Naive thymus-derived CD8-positive, alpha-beta T cell (primary cell): ENCODE measurements around the gene SC5D. TPM values are rescaled to one million over a fixed set of nuclear protein-coding genes. Genes with fewer than 3 reads are reported as not detected.

ENCODE experiments used
- ATAC-seq, 2 donors: fragments of 150-1000 bp; cut with Tn5 transposase in 1 of 2; sonication (Bioruptor Pico), chemical (Tn5 transposase) in 1 of 2; 1 replicate in 1 of 2; 2 replicates in 1 of 2; pipeline ENCODE4 v1.10.0; 2021; ENCODE audit warnings: mild to moderate bottlenecking in 2 of 2, moderate library complexity in 2 of 2
- POLR2A ChIA-PET: fragments of 350-600 bp; sonication (Branson Sonifier 250); formaldehyde crosslinking; loops from one replicate; lab custom pipeline; 2021; ENCODE audit warnings: antibody characterized with exemption; lab: Charles Lee
- DNase-seq, 10 donors: peaks; one replicate each; pipeline versions ENCODE4 v3.0.0 to v3.0.0-alpha.2; 2020 to 2022
- H3K27ac Mint-ChIP-seq, 10 donors: one replicate each; pipeline ENCODE4 v1.8.0; 2020 to 2022; ENCODE audit warnings: mild to moderate bottlenecking in 10 of 10, mixed read lengths in 10 of 10, moderate library complexity in 4 of 10, inconsistent platforms in 1 of 10
- H3K27me3 Mint-ChIP-seq, 5 donors: one replicate each; pipeline ENCODE4 v1.8.0; 2021 to 2022; ENCODE audit warnings: mixed read lengths in 5 of 5
- H3K36me3 Mint-ChIP-seq, 3 donors: one replicate each; pipeline ENCODE4 v1.8.0; 2020 to 2022; ENCODE audit warnings: mixed read lengths in 3 of 3, mild to moderate bottlenecking in 2 of 3, inconsistent platforms in 1 of 3
- H3K4me1 Mint-ChIP-seq, 4 donors: one replicate each; pipeline ENCODE4 v1.8.0; 2021 to 2022; ENCODE audit warnings: mixed read lengths in 4 of 4
- H3K4me3 Mint-ChIP-seq, 10 donors: one replicate each; pipeline ENCODE4 v1.8.0; 2020 to 2022; ENCODE audit warnings: mild to moderate bottlenecking in 10 of 10, mixed read lengths in 10 of 10, moderate library complexity in 6 of 10, inconsistent platforms in 1 of 10
- H3K9me3 Mint-ChIP-seq, 9 donors: one replicate each; pipeline ENCODE4 v1.8.0; 2020 to 2022; ENCODE audit warnings: mixed read lengths in 9 of 9, mild to moderate bottlenecking in 3 of 9, inconsistent platforms in 1 of 9, moderate library complexity in 1 of 9
- polyA plus RNA-seq, 3 donors: library from polyadenylated mRNA; unstranded; fragments of 300-500 nt; fragmentation: Illumina TruSeq; gene quantifications; one replicate each; pipeline ENCODE4 v1.2.3, GENCODE V29; 2021
- total RNA-seq, 8 experiments: library from RNA in 2 of 8; stranded (reverse) in 2 of 8; gene quantifications; one replicate each; pipeline ENCODE4 v1.2.3 and lab custom pipeline; 2021 to 2026

The SC5D gene
- total and polyA plus RNA-seq, 5 experiments from 2014 or later, result 8.7 to 34.8 (median 12.7) TPM

- DNase-seq, result no peak
- no peaks in the 10 kb centered on the region for H3K9me3 Mint-ChIP-seq
- no peak for ATAC-seq
- peaks cover 0 to 3% (median 0%) of the 10 kb centered on the region in 5 donors for H3K27me3 Mint-ChIP-seq
- no peaks in the 10 kb centered on the region for H3K36me3 Mint-ChIP-seq
- H3K27ac Mint-ChIP-seq, result peak overlapping the region in 1 of 10 donors; percentile 11
- H3K4me1 Mint-ChIP-seq, result peaks cover 10 to 48% (median 24%) of the 10 kb centered on the region in 4 donors
- no peak overlapping the region for H3K4me3 Mint-ChIP-seq
- POLR2A ChIA-PET, result interaction anchor here (1.2 to 1.3 kb wide), 2 partner anchors 116 kb away, joined by 5 to 7 read pairs; partner anchors contain the start of gene SORL1
These were observed 42.6 kb downstream of the SC5D start for GRCh38 chr11:121334973-121335710.

DNA sequence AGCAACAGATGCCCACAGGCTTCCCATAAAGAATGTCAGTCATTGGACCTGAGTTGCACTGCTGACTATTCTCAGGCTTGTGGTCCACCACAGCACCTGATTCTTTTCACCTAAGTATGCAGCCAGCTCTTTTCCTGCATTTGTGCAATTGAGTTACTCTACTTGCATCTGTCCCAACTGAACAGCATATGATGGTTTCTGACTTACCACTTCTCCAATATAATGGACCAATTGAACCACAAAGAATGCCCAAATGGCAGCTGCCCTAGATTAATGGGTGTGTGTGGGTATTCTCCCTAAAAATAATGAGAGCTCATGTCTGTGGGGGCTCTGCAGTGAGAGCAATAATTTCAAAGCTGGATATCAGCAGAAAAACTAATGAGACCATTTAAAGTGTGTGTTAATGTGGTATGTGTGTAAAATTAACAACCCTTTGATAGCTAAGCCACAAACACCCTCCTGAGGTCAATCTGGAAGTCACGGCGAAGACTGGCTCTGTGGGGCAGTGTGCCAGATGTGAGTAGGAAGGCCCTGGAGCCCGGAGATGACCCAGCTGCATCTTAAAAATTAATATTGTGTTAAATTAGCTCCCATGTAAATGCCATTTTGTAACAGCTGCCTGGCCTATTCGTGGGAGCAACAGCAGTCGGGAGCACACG is 43.8 kb downstream of the SC5D start:
- no peaks in the 10 kb centered on the region for H3K36me3 Mint-ChIP-seq
- H3K27me3 Mint-ChIP-seq, result peaks cover 0 to 3% (median 0%) of the 10 kb centered on the region in 5 donors
- H3K27ac Mint-ChIP-seq, result peak overlapping the region in 1 of 10 donors; percentile 24
- peaks cover 9 to 56% (median 24%) of the 10 kb centered on the region in 4 donors for H3K4me1 Mint-ChIP-seq
- H3K9me3 Mint-ChIP-seq, result no peaks in the 10 kb centered on the region
- ATAC-seq (no peak), DNase-seq (no peak)
- POLR2A ChIA-PET, result interaction anchor here (0.7 to 1.2 kb wide), 2 partner anchors 115 to 121 kb away, joined by 4 to 5 read pairs; partner anchors contain the start of gene SORL1
- H3K4me3 Mint-ChIP-seq, result no peak overlapping the region

DNA sequence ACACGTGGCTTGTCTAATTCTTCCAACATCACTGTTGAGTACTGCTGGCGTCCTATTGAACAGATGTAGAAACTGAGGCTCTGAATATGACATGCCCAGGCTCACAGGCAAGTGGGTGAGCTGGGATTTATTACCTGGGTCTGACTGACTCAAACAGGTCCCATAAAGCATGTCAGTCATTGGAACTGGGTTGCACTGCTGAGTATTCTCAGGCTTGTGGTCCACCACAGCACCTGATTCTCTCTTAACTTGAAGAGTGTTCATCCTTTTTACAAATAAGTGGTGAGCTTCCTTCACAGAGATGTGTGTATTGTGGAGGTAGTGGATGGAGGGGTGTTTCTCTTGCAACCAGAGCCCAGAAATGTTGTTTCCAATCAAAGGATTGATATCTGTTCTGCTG is 44.5 kb downstream of the SC5D start:
- Mint-ChIP-seq H3K4me3 (no peak overlapping the region), H3K36me3 (no peaks in the 10 kb centered on the region), H3K27me3 (peaks cover 0 to 3% (median 0%) of the 10 kb centered on the region in 5 donors), H3K4me1 (peaks cover 9 to 59% (median 25%) of the 10 kb centered on the region in 4 donors), H3K27ac (peak overlapping the region in 2 of 10 donors; percentile 24 to 35), H3K9me3 (no peaks in the 10 kb centered on the region)
- POLR2A ChIA-PET, result no interaction called here
- ATAC-seq (no peak), DNase-seq (peak in 1 of 10 donors; percentile 5)

GRCh38 chr11:121337740-121338272 is 45.2 kb downstream of the SC5D start:
- DNase-seq (no peak), ATAC-seq (no peak)
- POLR2A ChIA-PET, result no interaction called here
- Mint-ChIP-seq H3K4me3 (no peak overlapping the region), H3K27me3 (peaks cover 0 to 3% (median 0%) of the 10 kb centered on the region in 5 donors), H3K36me3 (no peaks in the 10 kb centered on the region), H3K27ac (peak overlapping the region in 2 of 10 donors; percentile 24 to 33), H3K4me1 (peaks cover 9 to 59% (median 25%) of the 10 kb centered on the region in 4 donors), H3K9me3 (no peaks in the 10 kb centered on the region)

DNA sequence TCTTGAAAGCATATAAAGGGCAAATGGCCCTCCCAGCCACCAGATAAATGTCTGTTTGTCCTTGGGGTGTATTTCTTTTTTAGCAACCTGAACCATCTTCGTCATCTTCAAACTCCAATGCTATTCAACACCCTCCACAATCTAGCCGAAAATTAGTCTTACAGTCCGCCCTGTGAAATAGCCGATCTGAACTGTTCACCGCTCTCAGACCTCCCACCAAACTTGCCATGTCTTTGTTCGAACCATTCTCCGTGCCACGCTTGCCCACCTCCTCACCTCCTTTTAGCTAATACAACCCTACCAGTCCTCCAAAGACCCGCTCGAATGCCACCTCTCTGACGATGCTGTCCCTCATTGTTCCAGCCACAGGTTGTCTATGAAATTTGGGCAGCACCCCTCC is 46.0 kb downstream of the SC5D start:
- Mint-ChIP-seq H3K4me3 (no peak overlapping the region), H3K4me1 (peaks cover 9 to 59% (median 25%) of the 10 kb centered on the region in 4 donors), H3K27ac (peak overlapping the region in 2 of 10 donors; percentile 3 to 17), H3K27me3 (peaks cover 0 to 3% (median 0%) of the 10 kb centered on the region in 5 donors), H3K36me3 (no peaks in the 10 kb centered on the region), H3K9me3 (no peaks in the 10 kb centered on the region)
- no peak for DNase-seq
- no peak for ATAC-seq
- POLR2A ChIA-PET, result no interaction called here

DNA sequence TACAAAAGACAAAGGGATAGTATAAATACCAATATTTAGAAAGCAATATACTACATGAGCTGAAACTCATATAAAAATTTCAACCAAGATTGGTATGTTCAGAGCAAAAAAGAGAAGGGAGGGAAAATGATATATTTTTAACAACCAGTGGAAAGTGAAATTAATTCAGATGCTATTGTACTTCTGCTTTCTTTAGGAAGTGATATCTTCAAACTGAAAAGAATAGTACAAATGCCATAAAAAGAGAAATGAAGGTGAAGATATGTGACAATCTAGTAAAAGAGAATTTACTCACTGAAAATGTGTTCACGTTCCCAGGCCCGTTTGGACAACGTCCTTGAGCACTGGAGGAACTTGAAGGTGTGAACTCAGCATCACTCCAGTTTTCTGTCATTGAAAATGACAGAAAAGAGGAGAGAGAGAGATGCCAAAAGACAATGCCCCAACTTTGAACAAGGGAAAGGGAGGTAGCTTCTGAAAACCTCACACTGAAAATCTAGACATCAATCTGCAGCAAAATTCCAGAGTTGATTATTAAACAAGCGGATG is 47.5 kb downstream of the SC5D start:
- Mint-ChIP-seq H3K36me3 (no peaks in the 10 kb centered on the region), H3K27me3 (peaks cover 0 to 3% (median 0%) of the 10 kb centered on the region in 5 donors), H3K27ac (peak overlapping the region in 3 of 10 donors; percentile 53 to 60 (median 60)), H3K4me1 (peaks cover 7 to 48% (median 14%) of the 10 kb centered on the region in 4 donors), H3K4me3 (no peak overlapping the region), H3K9me3 (no peaks in the 10 kb centered on the region)
- no peak for ATAC-seq
- POLR2A ChIA-PET, result no interaction called here
- no peak for DNase-seq

GRCh38 chr11:121341609-121342008 is 49.0 kb downstream of the SC5D start:
- Mint-ChIP-seq H3K27ac (no peak overlapping the region), H3K4me3 (no peak overlapping the region), H3K4me1 (peaks cover 5 to 39% (median 7%) of the 10 kb centered on the region in 4 donors), H3K36me3 (no peaks in the 10 kb centered on the region), H3K27me3 (peaks cover 0 to 3% (median 0%) of the 10 kb centered on the region in 5 donors), H3K9me3 (no peaks in the 10 kb centered on the region)
- POLR2A ChIA-PET, result interaction anchor here (0.7 kb wide), 1 partner anchor 111 kb away, joined by 8 read pairs; no protein-coding TSS in a partner anchor
- DNase-seq, result no peak
- ATAC-seq, result no peak

DNA sequence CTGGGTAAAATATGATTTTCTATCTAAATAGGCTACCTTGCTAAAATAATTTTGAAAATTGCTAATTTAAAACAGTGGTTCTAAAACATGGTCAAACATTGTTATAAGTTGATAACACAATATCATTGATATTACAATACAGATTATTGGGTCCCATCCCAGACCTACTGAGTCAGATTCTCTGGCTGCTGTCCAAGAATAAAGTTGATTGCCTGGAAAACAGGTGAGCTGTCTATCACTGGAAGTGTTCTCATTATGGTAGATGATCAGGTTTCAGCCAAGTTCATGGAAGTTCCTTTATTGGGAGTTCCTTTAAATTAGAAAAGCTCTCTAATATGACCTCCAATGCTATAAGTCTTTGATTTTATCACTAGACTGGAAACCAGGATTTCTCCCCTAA is 52.3 kb downstream of the SC5D start:
- Mint-ChIP-seq H3K4me3 (no peak overlapping the region), H3K27me3 (no peaks in the 10 kb centered on the region), H3K36me3 (no peaks in the 10 kb centered on the region), H3K4me1 (peaks cover 0 to 14% (median 4%) of the 10 kb centered on the region in 4 donors), H3K27ac (no peak overlapping the region), H3K9me3 (no peaks in the 10 kb centered on the region)
- no peak for DNase-seq
- POLR2A ChIA-PET, result no interaction called here
- ATAC-seq, result no peak

DNA sequence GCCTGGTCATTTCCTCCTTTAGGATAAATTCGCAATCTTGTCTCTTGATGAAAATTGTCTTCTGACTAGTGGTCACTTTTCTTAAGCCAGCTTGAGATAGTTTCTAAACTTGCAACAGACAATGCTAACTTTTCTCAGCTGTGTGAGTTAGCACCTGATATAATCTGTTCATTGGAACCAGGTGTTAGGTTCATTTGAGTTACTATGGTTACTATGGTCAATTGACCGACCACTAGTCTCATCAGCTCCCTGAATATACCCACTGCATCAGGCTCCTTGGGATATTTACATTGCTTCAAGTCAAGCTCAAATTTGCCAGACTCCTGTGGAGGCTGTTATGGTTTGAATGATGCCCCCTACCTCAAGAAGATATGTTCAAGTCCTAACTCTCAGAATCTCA is 54.5 kb downstream of the SC5D start:
- no peak overlapping the region for H3K27ac Mint-ChIP-seq
- no peaks in the 10 kb centered on the region for H3K9me3 Mint-ChIP-seq
- H3K4me3 Mint-ChIP-seq, result no peak overlapping the region
- peaks cover 0 to 4% (median 0%) of the 10 kb centered on the region in 4 donors for H3K4me1 Mint-ChIP-seq
- H3K36me3 Mint-ChIP-seq, result no peaks in the 10 kb centered on the region
- no peak for ATAC-seq
- no peak for DNase-seq
- H3K27me3 Mint-ChIP-seq, result no peaks in the 10 kb centered on the region
- POLR2A ChIA-PET, result no interaction called here

DNA sequence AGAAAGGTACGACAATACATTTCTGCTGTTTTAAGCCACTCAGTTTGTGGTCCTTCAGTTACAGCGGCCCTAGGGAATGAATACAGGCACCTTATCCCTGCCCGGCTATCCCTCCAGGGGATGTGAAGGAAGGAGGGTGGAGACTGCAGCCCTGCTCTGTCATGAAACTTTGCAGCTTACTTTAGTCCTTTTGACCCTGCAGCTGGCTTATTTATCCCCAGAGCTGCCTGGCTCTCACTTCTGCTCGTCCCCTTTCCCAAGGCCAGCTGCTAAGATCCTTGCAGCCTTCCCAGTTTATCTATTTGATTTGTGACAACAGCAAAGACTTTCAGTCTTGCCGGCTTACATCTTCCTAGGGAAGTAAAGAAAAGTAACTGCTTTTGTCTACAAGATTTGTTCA is 55.2 kb downstream of the SC5D start:
- POLR2A ChIA-PET, result interaction anchor here (0.6 kb wide), 1 partner anchor 15 kb away, joined by 3 read pairs; no protein-coding TSS in a partner anchor
- Mint-ChIP-seq H3K4me3 (no peak overlapping the region), H3K27me3 (no peaks in the 10 kb centered on the region), H3K36me3 (no peaks in the 10 kb centered on the region), H3K4me1 (peaks cover 0 to 4% (median 0%) of the 10 kb centered on the region in 4 donors), H3K27ac (no peak overlapping the region), H3K9me3 (no peaks in the 10 kb centered on the region)
- DNase-seq (no peak), ATAC-seq (no peak)

DNA sequence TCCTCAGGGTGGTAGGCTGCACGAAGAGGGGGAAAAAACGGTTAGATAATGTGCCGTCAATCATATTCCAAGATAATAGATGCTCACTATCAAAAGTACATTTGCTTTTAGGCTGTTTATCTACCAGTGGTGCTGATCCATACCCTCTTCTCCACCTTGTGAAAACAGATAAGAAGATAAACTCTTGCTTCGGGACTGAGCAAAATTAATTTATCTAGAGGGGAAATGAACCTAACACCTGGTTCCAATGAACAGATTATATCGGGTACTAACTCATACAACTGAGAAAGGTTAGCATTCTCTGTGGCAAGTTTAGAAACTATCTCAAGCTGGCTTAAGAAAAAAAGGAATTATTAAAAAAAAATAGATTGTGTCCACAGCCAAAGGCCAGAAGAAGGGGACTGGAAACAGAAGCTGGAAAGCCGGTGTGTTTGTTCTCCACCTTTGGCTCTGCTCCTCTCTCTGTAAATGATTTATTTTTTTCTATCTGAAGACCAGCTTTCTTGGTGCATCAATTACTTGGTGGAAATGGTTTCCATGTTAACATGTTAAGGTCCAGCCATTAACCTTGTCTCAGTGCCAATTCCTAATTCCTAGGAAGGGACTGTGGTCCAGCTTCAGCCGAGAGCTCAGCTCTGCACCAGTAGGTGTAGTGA is 55.8 kb downstream of the SC5D start:
- Mint-ChIP-seq H3K9me3 (no peaks in the 10 kb centered on the region), H3K36me3 (no peaks in the 10 kb centered on the region)
- POLR2A ChIA-PET, result no interaction called here

DNA sequence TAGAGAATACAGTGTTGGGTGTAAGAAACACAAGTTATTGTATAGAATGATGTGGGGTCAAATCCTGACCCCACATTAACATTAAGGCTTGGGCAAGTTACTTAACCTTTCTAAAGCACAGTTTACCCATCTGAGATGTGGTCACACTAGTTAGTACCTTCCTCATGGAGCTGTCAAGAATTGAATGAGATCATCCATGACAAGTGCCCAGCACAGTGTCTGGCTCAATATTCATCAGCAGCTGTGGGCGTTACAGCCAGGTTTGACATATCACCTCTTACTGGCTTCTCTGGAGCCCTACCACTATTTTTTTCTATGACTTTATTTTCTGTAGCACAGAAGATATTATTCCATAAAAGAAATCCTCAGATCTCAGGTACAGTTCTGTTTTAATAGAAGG is 57.2 kb downstream of the SC5D start:
- Mint-ChIP-seq H3K27me3 (peaks cover 0 to 1% (median 0%) of the 10 kb centered on the region in 5 donors), H3K27ac (no peak overlapping the region), H3K36me3 (no peaks in the 10 kb centered on the region), H3K9me3 (no peaks in the 10 kb centered on the region), H3K4me1 (peaks cover 0 to 4% (median 0%) of the 10 kb centered on the region in 4 donors), H3K4me3 (no peak overlapping the region)
- ATAC-seq (no peak), DNase-seq (no peak)
- POLR2A ChIA-PET, result no interaction called here

More for the DNA sequence above, 55.8 kb downstream of the SC5D start:
- DNase-seq (no peak), ATAC-seq (no peak)
- H3K27ac Mint-ChIP-seq, result peak overlapping the region in 1 of 10 donors; percentile 19
- no peaks in the 10 kb centered on the region for H3K27me3 Mint-ChIP-seq
- peaks cover 0 to 4% (median 0%) of the 10 kb centered on the region in 4 donors for H3K4me1 Mint-ChIP-seq
- no peak overlapping the region for H3K4me3 Mint-ChIP-seq
